Body of pancreas (tissue), 4 donors: Measurements from ENCODE around the gene IL4I1. TPM values are rescaled to one million over a fixed set of nuclear protein-coding genes. Genes with fewer than 3 reads are reported as not detected.

Source experiments
- ATAC-seq: fragments of 150-250 bp; one replicate; pipeline ENCODE4 v1.9.1; 2016
- DNase-seq, 4 donors: peaks; one replicate each; pipeline ENCODE4 v3.0.0-alpha.2; 2019
- H3K27ac ChIP-seq, 4 donors: fragments of 200-600 bp; sonication (generic); 1 replicate in 3 of 4; 2 replicates in 1 of 4; pipeline versions ENCODE4 v1.5.1 to v1.6.1; 2016 to 2019; ENCODE audit warnings: mild to moderate bottlenecking in 1 of 4, mixed read lengths in 1 of 4, moderate library complexity in 1 of 4
- H3K27me3 ChIP-seq, 2 donors: fragments of 200-600 bp; sonication (generic); one replicate each; pipeline ENCODE4 v1.6.0; 2016; ENCODE audit warnings: mild to moderate bottlenecking in 1 of 2
- H3K36me3 ChIP-seq, 2 donors: fragments of 200-600 bp; sonication (generic); replicated peaks in 1 of 2; 2 replicates each; pipeline ENCODE4 v1.5.1; 2016; ENCODE audit warnings: low read depth in 2 of 2; ENCODE audit not compliant: insufficient read depth in 1 of 2
- H3K4me1 ChIP-seq: fragments of 200-600 bp; sonication (generic); one replicate; pipeline ENCODE4 v1.6.0; 2016
- H3K4me3 ChIP-seq, 2 donors: fragments of 200-600 bp; sonication (generic); 1 replicate in 1 of 2; 2 replicates in 1 of 2; pipeline ENCODE4 v1.5.1; 2016 to 2019
- H3K9me3 ChIP-seq, 3 donors: fragments of 200-600 bp; sonication (generic); 1 replicate in 2 of 3; 2 replicates in 1 of 3; pipeline ENCODE4 v1.5.1; 2016
- CTCF ChIP-seq, 7 experiments: fragments of 450-650 bp in 4 of 7; fragments of 200-600 bp in 3 of 7; sonication (generic) in 3 of 7; IDR thresholded peaks; one replicate each; pipeline ENCODE4 v1.5.1; 2016 to 2019; ENCODE audit warnings: antibody characterized with exemption in 7 of 7
- POLR2A ChIP-seq, 3 donors: fragments of 450-650 bp; IDR thresholded peaks; one replicate each; pipeline ENCODE4 v1.6.1; 2016; ENCODE audit warnings: antibody characterized with exemption in 3 of 3, mild to moderate bottlenecking in 2 of 3
- WGBS, 2 donors: methylation state at CpG; one replicate each; pipeline ENCODE4 v1.1.5; 2017; 5-methylcytosine and 5-hydroxymethylcytosine counted together
- intact Hi-C: fragments of 100-400 bp; cut with DNase I; formaldehyde crosslinking; loops from one replicate; pipeline ENCODE4 v1.15.1; 2023
- total RNA-seq, 2 donors: library from RNA; depleted of rRNA; stranded (reverse); fragments of >200 nt; gene quantifications; one replicate each; pipeline ENCODE4 v1.1.0, GENCODE V29; 2016

The IL4I1 gene
- total RNA-seq, 2 donors from 2014 or later: 0.52 TPM; not detected in 1

DNA sequence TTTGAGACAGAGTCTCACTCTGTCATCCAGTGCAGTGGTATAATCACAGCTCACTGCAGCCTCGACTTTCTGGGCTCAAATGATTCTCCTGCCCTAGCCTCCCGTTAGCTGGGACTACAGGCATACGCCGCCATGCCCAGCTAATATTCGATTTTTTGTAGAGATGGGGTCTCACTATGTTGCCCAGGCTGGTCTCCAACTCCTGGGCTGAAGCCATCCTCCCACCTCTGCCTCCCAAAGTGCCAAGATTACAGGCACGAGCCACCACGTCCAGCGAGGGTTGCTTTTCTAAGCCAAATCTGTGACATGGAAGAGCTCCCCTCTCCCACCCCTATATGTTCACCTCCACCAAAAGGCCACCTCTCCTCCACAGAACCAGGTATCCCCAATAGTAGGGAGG, 21.4 kb upstream of the IL4I1 start:
- Histone ChIP-seq H3K4me3 (no peak overlapping the region), H3K9me3 (no peaks in the 10 kb centered on the region), H3K36me3 (no peaks in the 10 kb centered on the region), H3K4me1 (no peaks in the 10 kb centered on the region), H3K27me3 (no peaks in the 10 kb centered on the region), H3K27ac (no peak overlapping the region)
- no peak for DNase-seq
- 92 to 93% methylated on average over 8 of the region's 8 CpGs for WGBS, 2 donors
- intact Hi-C loops: no loop called here
- no peak for TF ChIP-seq CTCF (IDR thresholded peaks at IDR 0.05)
- TF ChIP-seq POLR2A (IDR thresholded peaks at IDR 0.05): no peak
- ATAC-seq: no peak

GRCh38 chr19:49916839-49917733, 20.4 kb upstream of the IL4I1 start:
- H3K27ac ChIP-seq: no peak overlapping the region
- DNase-seq: no peak
- peak; percentile 15 for ATAC-seq
- H3K9me3 ChIP-seq: no peaks in the 10 kb centered on the region
- no peaks in the 10 kb centered on the region for H3K4me1 ChIP-seq
- no peak overlapping the region for H3K4me3 ChIP-seq
- WGBS, 2 donors: 85 to 92% methylated on average over 21 of the region's 21 CpGs
- H3K27me3 ChIP-seq: no peaks in the 10 kb centered on the region
- intact Hi-C loops: no loop called here
- H3K36me3 ChIP-seq: no peaks in the 10 kb centered on the region
- no peak for TF ChIP-seq CTCF (IDR thresholded peaks at IDR 0.05)
- no peak for TF ChIP-seq POLR2A (IDR thresholded peaks at IDR 0.05)

- no peaks in the 10 kb centered on the region for H3K36me3 ChIP-seq
- WGBS, 2 donors: 96 to 97% methylated on average over 6 of the region's 6 CpGs
- H3K4me3 ChIP-seq: no peak overlapping the region
- no peaks in the 10 kb centered on the region for H3K9me3 ChIP-seq
- TF ChIP-seq POLR2A (IDR thresholded peaks at IDR 0.05) (no peak), CTCF (IDR thresholded peaks at IDR 0.05) (no peak)
- H3K27me3 ChIP-seq: no peaks in the 10 kb centered on the region
- intact Hi-C loops: no loop called here
- ATAC-seq: no peak
- no peaks in the 10 kb centered on the region for H3K4me1 ChIP-seq
- DNase-seq: no peak
- H3K27ac ChIP-seq: no peak overlapping the region
Observed at GRCh38 chr19:49915271-49915670, 18.6 kb upstream of the IL4I1 start.

DNA sequence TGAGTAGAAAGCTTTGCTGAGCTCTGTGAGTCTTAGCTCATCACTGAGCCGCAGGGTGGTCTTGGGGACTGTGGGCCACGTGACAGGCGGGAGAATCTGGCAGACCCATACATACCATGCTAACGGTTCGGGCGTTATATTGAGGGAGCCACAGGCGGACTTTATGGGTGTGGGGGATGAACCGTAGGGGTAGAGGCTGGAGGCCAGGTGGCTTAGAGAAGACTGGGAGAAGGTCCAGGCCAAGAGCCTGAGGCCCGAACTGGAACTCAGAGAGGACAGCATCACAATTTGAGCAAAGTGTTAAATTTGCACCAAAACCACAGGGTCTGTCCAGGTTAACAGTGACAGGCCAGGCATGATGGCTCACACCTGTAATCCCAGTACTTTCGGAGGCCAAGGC, 17.0 kb upstream of the IL4I1 start:
- H3K36me3 ChIP-seq: peaks cover 0 to under 1% of the 10 kb centered on the region in 2 donors

More for the DNA sequence above, 17.0 kb upstream of the IL4I1 start:
- TF ChIP-seq CTCF (IDR thresholded peaks at IDR 0.05) (no peak), POLR2A (IDR thresholded peaks at IDR 0.05) (no peak)
- no peak overlapping the region for H3K27ac ChIP-seq
- H3K9me3 ChIP-seq: no peaks in the 10 kb centered on the region
- 88 to 92% methylated on average over 10 of the region's 10 CpGs for WGBS, 2 donors
- H3K27me3 ChIP-seq: no peaks in the 10 kb centered on the region
- DNase-seq (no peak), ATAC-seq (no peak)
- no peak overlapping the region for H3K4me3 ChIP-seq
- intact Hi-C loops: no loop called here
- no peaks in the 10 kb centered on the region for H3K4me1 ChIP-seq
